COLO829 (cell line): Measurements from ENCODE around the gene WBP2.

ENCODE experiments used
- DNase-seq: peaks from one replicate; pipeline ENCODE4 v3.0.0; 2012; ENCODE audit warnings: low spot score

The WBP2 gene

DNA sequence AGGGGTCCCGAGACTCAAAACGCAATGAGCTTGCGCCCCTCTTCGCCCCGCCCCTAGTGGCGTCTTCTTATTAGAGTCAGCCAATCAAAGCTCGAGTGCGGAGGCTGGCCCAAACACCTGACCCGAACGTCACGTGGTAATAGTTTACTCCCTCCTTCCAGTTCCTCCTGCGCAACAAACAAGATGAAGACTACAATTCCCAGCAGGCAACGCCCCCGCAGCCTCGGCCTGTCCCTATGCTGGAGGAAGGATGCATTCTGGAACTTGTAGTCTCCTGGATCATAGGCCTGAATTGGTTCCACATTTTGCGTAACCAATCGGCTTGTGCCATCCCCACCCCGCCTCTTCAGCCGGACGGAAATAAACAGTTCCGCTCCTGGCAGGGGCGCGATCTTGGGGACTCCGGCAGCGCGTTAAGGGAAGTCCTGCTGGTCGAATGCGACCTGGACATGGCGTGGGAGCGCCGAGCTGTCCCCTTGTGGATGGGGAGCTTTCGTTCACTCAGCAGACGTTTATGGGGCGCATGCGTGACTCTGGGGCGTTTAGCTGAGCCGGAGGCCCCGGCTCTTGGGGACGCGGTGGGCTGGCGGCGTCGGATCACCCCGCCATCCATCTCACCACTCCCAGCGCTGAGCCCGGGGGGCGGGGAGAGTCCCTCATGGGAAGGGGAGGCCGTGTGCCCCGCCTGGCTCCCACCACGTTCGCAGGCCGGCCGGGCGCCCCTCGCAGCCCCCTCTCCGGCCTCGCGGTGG is at the start of gene WBP2:
WBP2 (minus strand) TSS at position 26 of the 752 bp plus-strand sequence. CDS start 38 bp downstream, outside the sequence.
- peak; percentile 100 for DNase-seq

DNA sequence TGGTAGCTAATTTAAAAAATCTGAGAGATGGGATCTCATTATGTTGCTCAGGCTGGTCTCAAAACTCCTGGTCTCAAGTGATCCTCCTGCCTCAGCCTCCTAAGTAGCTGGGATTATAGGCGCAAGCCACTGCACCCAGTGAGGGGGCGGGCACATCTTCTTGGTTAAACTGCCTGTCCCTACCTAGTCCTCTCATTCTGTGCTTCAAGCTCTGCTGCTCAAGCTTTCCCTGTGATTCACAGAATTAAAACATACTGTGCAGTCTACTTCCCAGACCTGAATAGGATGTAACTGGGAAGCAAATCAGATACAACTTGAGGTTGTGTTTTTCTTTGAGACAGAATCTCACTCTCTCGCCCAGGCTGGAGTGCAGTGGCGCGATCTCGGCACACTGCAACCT is 47.3 kb upstream of the WBP2 start:
- no peak for DNase-seq

DNA sequence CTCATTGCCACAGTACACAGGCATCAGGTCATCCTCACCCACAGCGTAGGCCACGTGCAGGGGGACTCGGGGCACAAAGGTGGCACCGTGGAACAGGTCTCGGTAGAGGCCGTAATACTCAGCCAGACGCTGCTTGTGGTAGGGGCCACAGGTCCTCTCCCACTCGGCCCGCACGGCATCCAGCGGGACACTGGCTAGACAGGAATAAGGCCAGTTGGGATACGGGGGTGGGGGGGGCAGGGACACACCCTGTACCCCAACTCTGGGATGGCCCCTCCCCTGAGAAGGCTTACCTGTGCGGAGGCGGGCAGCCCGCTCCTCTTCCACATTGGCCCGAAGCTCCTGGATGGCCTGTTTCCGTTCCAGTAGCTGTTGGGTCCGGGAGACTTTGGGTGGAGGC is 46.6 kb upstream of the WBP2 start:
- DNase-seq = no peak

DNA sequence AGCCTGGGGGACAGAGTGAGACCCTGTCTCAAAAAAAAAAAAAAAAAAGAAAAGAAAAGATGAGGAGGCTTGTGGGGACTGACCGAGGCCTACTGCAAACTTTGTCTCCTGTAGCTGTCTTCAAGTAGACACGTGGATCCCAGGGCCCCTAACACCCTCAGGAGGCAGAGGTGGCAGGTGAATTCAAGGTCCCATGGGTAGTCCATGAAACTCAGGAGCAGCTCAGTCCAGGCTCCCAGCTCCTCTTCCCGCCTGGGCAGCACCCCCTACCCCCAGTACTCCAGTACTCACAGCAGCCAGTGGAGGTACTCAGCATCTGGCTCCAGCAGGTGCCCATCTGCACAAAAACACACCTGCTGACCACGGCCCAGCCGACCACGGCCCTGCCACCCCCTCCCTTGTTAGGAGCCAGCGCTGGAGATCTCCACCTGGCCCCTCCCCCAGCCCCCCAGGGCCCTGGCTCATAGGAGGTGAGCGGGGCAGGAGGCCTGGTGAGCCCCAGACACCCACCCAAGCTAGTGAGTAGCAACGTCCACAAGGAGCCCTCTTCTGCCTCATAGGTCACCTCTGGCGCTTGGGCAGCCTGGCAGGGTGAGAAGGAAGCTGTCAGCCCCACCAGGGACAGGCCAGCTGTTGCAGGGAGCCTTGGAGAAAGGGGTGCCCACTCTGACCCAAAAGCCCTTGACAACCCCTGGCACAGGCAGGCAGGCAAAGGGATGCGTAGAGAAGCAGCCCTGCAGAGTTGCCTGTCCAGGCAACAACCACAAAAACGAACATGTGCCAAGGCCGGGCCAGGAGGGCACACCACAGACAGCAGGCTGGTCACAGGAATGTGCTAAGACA is 45.8 kb upstream of the WBP2 start:
- DNase-seq = no peak

DNA sequence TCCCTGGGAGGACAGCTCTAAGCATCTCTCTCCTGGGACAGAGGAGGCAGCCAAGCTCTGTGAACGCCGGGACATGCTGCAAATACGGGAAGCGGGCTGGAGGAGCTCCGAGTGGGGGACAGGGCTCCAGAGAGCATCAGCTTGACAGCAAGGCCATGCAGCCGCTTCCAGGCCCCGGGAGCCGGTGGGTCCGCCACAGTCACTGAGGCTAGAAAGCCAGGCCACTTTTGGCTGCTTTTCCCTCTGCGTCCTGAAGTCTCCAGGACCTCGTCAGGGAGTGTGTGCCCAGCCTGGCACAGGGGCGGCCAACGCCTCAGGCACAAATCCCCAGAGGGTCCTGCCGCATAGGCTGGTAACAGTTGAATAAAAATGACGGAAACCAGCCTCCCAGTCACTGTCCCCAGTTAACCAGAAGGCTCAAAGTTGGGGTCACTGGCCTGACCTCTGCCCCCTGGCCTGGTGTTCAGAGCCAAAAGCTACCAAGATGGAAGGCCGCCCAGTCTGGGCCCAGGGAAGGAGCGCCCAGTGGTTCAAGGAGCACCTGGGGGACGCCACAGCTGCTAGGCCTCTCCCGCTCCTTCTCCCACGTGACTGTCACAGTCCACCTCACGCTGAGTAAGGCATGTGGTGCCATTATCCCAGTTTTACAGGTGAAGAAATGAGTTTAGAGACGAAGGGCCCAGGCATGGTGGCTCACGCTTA is 44.8 kb upstream of the WBP2 start:
- DNase-seq = no peak

DNA sequence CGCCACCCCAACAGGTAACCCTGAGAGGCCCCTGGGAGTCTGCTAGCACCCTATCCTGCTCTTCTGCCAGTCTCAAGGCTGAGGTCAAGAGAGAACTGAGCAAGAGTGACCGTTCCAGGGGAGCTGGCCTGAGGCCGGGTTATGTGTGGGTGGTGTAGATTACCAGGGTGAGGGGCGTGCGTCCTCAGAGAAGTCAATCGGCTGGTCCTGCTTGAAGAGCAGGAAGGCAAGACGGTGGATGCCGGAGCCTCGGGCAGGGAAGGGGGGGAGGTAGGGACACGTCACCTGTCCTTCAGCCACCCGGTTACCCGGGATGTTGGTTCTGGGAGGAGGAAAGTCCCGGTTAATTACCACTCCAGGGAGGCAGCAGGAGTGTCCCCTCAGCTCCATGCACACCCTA is 44.2 kb upstream of the WBP2 start:
- no peak for DNase-seq

DNA sequence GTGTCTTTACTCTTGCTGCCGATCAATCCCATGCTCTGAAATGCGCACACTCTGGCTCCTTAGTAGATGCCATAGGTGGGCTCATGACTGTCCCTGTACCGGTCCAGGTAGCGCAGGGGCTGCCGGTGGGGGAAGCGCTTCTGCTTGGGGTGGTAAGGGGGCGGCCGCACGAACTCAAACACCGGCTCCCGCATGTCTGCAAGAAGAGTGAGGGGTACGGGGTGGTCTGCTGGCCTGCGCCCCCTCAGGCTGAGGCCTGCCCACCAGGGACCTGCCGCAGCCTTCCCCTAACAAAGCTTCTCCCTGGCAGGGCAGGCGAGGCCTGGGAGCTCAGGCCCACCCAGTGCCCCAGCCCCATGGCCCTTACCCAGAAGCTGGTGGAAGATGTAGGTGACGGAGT is 43.7 kb upstream of the WBP2 start:
- DNase-seq = no peak

DNA sequence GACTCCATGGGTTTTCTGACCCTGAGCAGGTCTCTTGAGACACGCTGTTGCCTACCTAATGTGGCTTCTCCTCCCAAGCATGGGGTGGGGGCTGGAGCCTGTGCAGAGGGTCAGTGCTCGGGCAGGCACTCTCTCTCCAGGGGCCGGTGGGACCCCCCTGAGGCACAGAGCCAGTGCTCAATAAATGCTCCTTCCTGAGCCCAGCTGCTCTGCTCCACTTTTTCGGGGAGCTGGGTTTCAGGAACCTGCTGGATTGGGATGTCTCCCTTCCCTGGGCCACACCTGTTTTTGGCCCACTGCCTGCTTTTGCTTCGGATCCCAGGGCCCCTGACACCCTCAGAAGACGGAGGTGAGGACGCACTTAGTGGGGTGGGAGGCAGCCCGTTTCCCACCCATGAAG is 42.9 kb upstream of the WBP2 start:
- DNase-seq = no peak

DNA sequence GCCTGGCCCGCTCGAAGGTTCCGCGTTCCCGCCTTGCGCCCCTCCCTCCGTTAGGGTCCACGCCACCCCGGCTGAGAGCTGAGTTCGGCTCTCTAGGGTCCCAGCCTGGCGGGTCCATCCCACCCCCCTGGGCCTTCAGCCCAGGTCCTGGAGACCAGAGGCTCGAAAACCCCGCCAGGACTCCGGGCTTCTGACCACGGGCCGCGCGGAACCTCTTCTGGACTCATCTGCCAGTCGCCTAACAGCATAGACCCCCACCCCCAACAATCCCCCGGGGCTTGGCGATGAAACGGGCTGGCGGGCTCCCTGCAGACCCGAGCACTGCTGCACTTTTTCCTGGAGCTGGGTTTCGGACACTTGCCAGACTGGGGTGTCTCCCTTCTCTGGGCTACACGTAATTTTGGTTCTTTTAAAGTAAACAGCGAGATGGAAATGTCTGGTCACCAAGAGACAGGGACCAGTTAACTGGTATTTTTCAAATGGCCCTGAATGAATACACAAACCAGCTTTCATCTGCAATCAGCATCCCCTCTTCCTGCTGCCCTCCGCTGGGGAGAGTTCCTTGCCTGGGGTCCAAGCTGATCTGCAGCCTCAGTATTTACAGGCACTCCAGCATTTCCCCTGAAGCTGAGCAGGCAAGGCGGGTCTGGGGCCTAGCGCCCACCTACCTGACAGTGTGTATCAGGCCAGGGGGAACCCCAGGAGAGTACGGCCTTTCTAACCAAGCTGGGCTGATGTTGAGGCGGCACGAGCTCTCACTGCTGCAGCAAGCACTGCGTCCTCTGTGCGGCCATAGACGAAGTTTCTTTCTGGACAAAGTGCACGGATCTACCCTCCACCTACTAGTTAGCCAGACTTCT is 42.3 kb upstream of the WBP2 start:
- no peak for DNase-seq

DNA sequence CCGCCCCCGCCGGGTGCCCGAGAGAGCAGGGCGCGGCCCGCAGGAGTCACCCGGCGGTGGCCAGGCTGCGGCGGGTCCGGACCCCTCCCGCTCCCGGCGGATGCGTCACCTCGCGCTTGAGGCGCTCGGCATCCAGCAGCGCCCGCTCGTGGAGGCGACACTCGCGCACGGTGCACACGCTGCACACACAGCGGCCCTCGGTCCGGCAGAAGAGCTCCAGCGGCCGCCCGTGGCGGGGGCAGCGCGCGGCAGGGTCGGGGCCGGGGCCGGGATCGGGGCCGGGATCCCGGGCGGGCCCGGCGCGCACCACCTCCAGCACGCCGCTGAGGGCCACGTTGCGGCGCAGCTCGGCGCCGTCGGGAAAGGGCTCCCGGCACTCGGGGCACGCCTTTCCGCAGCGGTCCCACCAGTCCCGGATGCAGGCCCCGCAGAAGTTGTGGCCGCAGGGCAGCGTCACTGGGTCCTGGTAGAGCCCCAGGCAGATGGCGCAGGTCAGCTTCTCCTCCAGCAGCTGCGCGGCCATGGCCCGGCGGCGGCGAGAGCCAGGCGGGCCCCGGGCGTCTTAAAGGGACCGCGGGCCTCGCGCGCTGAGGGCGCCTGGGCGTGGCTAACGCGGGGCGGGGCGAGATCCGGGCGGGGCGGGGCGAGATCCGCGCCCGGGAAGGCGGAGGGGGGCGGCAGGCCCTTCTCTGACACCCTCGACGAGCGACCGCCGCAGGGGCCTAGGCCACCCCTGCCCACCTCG is 41.5 kb upstream of the WBP2 start, which contains the start of gene TRIM65:
TRIM65 (minus strand) TSS at position 537 of the 745 bp plus-strand sequence; CDS start at position 523, 14 bp downstream.
- peak; percentile 56 for DNase-seq

DNA sequence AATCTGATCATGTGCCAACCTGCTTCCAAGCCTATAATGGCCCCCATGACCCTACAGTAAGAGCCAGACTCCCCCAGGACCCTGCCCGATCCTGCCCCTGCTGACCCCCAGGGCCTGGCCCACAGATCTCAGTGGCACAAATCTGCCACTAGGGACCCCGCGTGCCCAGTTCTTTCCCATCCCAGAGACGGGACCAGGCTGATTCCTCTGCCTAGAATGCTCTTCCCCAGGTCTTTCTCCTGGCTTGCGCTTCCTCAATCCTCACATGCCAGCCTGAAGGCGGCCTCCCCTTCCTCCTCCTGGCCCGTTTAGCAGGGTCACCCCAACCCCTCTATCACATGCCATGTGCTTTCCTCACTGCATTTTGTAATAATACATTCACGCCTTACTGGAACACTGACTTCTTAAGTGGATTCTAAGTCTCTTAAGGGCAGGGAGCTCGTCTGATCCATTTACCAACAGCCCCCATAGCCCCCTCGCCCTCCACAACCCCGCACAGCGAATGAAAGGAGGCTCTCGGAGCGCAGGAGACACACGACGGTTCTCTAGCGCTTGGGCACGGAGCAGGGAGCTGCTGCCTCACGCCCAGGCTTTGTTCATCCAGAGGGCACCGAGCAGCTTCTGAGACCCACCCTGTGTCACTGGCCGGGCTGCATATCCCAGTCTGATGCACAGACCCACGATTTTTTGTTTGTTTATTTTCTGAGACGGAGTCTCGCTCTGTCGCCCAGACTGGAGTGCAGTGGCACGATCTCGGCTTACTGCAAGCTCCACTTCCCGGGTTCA is 40.4 kb upstream of the WBP2 start:
- no peak for DNase-seq

DNA sequence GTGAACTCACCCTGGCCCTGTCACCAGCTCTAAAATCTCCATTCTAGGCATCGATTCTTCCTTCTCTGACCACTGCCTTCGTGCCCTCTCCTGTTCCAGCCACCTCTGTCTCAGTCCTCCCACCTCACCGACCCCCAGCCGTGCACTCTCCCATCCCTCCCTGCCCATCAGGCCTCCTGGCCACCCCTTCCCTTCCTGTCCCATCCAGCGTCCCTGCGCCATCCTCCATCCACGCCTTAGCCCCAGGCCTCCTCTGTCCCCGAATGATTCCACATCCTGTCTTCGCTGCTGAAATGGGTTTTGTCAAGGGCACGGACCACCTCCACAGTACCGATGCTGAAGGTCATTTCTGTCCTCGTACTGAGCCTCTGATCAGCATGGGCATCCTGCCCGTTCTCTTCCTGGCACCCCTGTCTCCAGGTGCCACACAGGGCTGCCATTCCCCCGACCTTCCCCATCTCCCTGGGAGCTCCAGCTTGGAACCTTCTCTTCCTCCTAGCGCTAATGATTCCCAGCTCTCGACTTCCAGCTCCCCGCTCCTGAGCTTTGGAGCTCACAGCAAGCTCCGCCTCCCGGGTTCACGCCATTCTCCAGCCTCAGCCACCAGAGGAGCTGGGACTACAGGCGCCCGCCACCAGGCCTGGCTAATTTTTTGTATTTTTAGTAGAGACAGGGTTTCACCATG is 39.1 kb upstream of the WBP2 start:
- no peak for DNase-seq

DNA sequence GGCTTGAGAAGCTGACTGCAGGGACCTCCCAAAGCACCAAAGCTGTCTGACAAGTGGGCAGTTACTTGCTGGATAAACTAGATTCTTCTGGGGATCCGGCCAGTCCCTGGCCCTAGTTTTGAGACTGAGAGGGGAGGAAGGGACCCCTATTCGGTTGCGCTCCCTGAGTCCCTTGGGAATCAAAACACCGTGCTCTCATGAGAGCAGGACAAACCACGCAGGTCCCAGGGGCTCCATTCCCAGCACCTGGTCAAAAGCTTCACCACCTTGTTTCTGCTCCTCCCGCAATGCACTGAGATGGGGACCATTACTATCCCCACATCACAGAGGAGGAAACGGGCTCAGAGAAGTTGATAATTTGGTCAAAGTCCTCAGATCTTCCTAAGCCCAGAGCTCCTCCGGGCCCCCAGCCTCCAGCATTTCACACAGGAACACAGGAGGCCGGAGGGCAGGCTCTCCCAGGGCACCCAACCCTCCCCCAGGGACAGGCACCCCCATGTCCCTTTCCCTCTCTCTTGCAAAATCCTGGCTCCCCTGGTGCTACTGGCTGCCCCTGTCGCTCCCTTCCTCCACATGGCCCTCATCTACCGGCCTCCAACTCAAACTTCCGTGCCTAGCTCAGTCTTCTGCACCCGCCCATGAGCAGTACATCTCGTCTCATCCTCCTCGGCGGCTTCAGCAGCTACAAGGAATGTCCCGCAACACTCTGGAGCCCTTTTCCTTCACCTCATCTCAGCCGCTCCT is 38.3 kb upstream of the WBP2 start:
- DNase-seq = no peak

DNA sequence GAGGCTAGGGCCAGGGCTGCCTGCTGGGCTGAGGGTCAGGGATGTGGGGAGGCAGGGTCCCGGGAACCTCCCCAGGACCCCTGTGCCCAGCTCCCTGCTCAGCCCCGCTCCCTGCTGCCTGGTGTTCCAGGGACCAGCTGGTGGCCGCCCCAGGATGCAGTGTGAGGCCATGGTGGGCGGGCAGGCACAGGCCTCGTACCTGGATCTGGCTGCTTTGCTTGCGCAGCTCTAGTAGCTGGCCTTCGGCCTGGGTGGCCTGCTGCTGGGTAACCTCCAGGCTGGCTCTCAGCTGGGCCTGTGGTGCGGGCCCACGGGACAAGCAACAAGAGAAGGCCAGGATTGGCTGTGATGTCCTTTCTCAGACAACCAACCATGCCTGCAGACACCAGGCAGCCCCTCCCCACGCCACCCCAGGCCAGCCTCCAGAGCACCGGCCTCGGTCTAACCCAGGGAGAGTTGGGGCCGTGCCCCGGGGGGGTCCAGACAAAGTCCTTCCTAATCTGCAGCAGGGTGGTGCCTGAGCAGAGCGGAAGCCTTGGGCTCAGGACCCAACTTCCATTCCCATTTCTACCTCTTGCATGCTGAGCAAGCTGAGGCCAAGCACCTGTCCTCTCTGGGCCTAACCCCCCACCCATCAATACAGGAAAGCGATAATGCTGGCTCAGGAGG is 37.6 kb upstream of the WBP2 start:
- no peak for DNase-seq

DNA sequence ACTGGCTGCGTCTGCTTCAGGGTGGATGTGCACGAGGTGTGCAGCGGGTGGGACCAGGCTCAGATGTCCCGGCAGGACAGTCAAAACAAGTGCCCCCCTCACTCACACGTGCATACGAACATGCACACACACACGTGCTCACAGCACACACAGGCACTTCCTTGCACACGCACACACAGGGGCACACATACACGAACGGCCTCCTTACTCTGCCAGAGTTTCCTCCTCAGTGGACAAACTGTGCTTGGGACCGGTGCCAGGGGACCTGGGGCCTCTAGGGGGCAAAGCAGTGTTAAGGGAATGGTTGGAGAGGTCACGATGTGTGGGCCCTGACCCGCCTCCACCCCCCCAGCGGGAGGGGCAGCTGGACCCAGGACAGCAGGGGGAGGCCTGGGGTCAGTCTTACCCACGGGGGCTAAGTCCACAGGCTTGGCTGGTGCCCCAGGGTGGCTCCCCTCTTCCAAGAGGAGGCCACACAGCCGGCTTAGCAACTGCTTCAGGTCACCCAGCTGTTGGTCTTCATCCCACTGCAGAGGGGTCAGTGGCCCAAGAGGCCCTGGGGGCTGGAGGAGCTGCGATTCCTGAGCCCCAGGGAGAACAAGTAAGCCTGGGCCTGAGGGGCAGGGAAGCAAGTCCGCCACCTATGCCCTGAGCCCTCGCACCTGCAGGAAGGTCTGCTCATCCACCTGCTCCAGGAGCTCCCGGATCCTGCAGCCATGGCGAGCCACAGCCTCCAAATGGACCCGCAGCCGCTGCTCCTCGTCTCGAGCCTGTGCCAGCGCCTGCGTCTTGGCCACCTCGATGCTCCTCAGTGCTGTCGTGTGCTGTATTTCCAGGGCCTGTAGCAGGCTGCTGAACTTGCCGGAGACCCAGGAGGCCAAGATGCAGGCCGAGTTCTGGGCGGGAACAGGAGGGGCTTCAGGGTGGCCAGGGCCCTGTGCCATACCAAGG is 36.7 kb upstream of the WBP2 start:
- no peak for DNase-seq

DNA sequence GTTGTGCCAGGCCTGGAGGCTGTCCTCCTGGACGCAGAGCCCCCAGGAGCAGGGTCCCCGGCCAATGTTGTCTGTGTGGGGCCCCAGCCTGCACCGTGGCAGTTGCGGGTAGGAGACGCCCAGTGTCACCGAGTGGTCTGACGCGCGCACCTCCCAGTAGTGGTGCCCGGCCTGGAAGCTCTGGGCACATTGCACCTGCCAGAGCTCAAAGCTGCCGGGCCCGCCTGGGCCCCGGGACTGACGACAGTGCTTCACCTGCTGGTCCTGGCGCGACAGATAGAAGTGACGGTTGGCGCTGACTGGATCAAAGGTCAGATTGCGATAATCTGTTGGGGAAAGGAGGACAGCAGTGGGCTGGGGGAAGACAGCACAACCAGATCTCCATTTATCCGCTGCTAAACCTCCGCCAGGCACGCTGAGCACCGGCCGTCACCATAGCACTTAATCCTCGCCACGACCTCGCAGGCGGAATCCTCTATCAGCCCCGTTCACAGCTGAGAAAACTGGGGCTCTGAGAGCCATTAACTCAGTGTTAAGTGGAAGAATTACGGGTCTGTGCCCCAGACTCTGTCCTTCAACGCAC is 36.0 kb upstream of the WBP2 start:
- DNase-seq = no peak

DNA sequence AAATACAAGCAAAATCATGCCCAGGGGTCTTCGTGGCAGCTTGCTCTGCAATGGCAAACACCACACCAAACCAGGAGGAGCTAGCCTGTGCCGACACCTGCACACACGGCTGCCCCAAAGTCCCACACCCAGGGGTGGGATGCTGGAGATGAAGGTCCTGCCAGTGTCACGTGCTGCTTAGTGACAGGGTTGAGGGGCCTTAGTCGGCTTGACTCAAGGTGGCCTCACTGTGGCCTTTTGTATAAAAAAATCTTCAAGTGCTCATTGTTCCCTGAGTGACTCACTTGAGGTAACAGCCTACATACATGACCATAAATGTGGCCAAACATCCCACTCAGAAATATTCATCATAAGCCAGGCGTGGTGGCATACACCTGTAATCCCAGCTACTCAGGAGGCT is 34.3 kb upstream of the WBP2 start:
- DNase-seq = no peak
